CD4-positive, alpha-beta memory T cell (primary cell): ENCODE measurements around the gene APBB2. TPM values are rescaled to one million over a fixed set of nuclear protein-coding genes. Genes with fewer than 3 reads are reported as not detected.

Experiments
- CTCF ChIA-PET: fragments of 350-600 bp; sonication (Branson Sonifier 250); formaldehyde crosslinking; loops from one replicate; lab custom pipeline; 2021; ENCODE audit warnings: inconsistent platforms; ENCODE audit not compliant: partially characterized antibody; lab: Charles Lee
- POLR2A ChIA-PET: fragments of 350-600 bp; sonication (Branson Sonifier 250); formaldehyde crosslinking; loops from one replicate; lab custom pipeline; 2021; ENCODE audit not compliant: partially characterized antibody; lab: Charles Lee
- DNase-seq, 5 donors: peaks; one replicate each; pipeline versions ENCODE4 v3.0.0 to v3.0.0-alpha.2; 2020 to 2022; ENCODE audit warnings: mixed read lengths in 1 of 5
- H3K27ac ChIP-seq: one replicate; pipeline ENCODE4 v1.7.0; 2013; ENCODE audit warnings: low read depth, low read length
- H3K27me3 ChIP-seq: 2 replicates; pipeline ENCODE4 v1.7.0; 2013; ENCODE audit warnings: mild to moderate bottlenecking, low read length, moderate library complexity; ENCODE audit not compliant: insufficient read depth
- H3K36me3 ChIP-seq: 2 replicates; pipeline ENCODE4 v1.7.0; 2013; ENCODE audit warnings: mild to moderate bottlenecking, low read length, moderate library complexity; ENCODE audit not compliant: insufficient read depth
- H3K4me1 ChIP-seq: 2 replicates; pipeline ENCODE4 v1.7.0; 2013; ENCODE audit warnings: mild to moderate bottlenecking, low read length, moderate library complexity; ENCODE audit not compliant: insufficient read depth
- H3K4me3 ChIP-seq, 2 donors: one replicate each; pipeline ENCODE4 v1.7.0; 2013; ENCODE audit warnings: low read length in 2 of 2, mild to moderate bottlenecking in 1 of 2
- H3K9me3 ChIP-seq, 2 donors: one replicate each; pipeline ENCODE4 v1.7.0; 2013; ENCODE audit warnings: low read length in 2 of 2, control low read depth in 1 of 2; ENCODE audit not compliant: control insufficient read depth in 1 of 2
- H3K27ac Mint-ChIP-seq, 7 donors: one replicate each; pipeline ENCODE4 v1.8.0; 2020 to 2021; ENCODE audit warnings: mixed read lengths in 7 of 7, mild to moderate bottlenecking in 6 of 7, inconsistent platforms in 3 of 7, moderate library complexity in 3 of 7
- H3K27me3 Mint-ChIP-seq, 2 donors: one replicate each; pipeline ENCODE4 v1.8.0; 2020 to 2021; ENCODE audit warnings: mixed read lengths in 2 of 2
- H3K36me3 Mint-ChIP-seq, 2 donors: one replicate each; pipeline ENCODE4 v1.8.0; 2020 to 2021; ENCODE audit warnings: mixed read lengths in 2 of 2, inconsistent platforms in 1 of 2, mild to moderate bottlenecking in 1 of 2
- H3K4me1 Mint-ChIP-seq, 4 donors: one replicate each; pipeline ENCODE4 v1.8.0; 2020 to 2021; ENCODE audit warnings: mixed read lengths in 4 of 4, mild to moderate bottlenecking in 1 of 4
- H3K4me3 Mint-ChIP-seq, 8 donors: one replicate each; pipeline ENCODE4 v1.8.0; 2020 to 2021; ENCODE audit warnings: mixed read lengths in 8 of 8, mild to moderate bottlenecking in 7 of 8, moderate library complexity in 6 of 8, inconsistent platforms in 3 of 8
- H3K9me3 Mint-ChIP-seq, 8 donors: one replicate each; pipeline ENCODE4 v1.8.0; 2020 to 2021; ENCODE audit warnings: mixed read lengths in 8 of 8, mild to moderate bottlenecking in 5 of 8, inconsistent platforms in 3 of 8, moderate library complexity in 1 of 8
- intact Hi-C: fragments of 100-400 bp; cut with micrococcal nuclease; formaldehyde crosslinking; loops from one replicate; pipeline ENCODE4 v1.15.1; 2023
- polyA plus RNA-seq, 2 donors: library from polyadenylated mRNA; unstranded; fragments of 300-500 nt; fragmentation: Illumina TruSeq; gene quantifications; one replicate each; pipeline ENCODE4 v1.2.3, GENCODE V29; 2021
- total RNA-seq, 2 experiments: library from RNA; stranded (reverse); gene quantifications; one replicate each; pipeline ENCODE4 v1.2.3, GENCODE V29; 2021

The APBB2 gene
- total and polyA plus RNA-seq, 4 experiments from 2014 or later, result 0.50 to 0.58 TPM; not detected in 2

- no peaks in the 10 kb centered on the region for H3K36me3 ChIP-seq
- intact Hi-C loops, result no loop called here
- Mint-ChIP-seq H3K4me1 (no peaks in the 10 kb centered on the region), H3K36me3 (no peaks in the 10 kb centered on the region), H3K27ac (no peak overlapping the region), H3K9me3 (peaks cover 0 to 2% (median 0%) of the 10 kb centered on the region in 8 donors), H3K4me3 (no peak overlapping the region), H3K27me3 (peaks cover 5 to 14% of the 10 kb centered on the region in 2 donors)
- no peak overlapping the region for H3K4me3 ChIP-seq
- ChIA-PET CTCF (no interaction called here), POLR2A (no interaction called here)
- no peaks in the 10 kb centered on the region for H3K27me3 ChIP-seq
- H3K9me3 ChIP-seq, result no peaks in the 10 kb centered on the region
- no peak overlapping the region for H3K27ac ChIP-seq
- no peaks in the 10 kb centered on the region for H3K4me1 ChIP-seq
- DNase-seq, result no peak
Observed at GRCh38 chr4:40972722-40973121, 241.6 kb downstream of the APBB2 start.

GRCh38 chr4:40971338-40971737 is 243.0 kb downstream of the APBB2 start:
- H3K36me3 ChIP-seq, result no peaks in the 10 kb centered on the region
- H3K4me3 ChIP-seq, result no peak overlapping the region
- H3K27me3 ChIP-seq, result no peaks in the 10 kb centered on the region
- no peaks in the 10 kb centered on the region for H3K4me1 ChIP-seq
- H3K4me1 Mint-ChIP-seq, result no peaks in the 10 kb centered on the region
- peaks cover 5 to 14% of the 10 kb centered on the region in 2 donors for H3K27me3 Mint-ChIP-seq
- intact Hi-C loops, result no loop called here
- ChIA-PET CTCF (no interaction called here), POLR2A (no interaction called here)
- no peaks in the 10 kb centered on the region for H3K9me3 Mint-ChIP-seq
- no peaks in the 10 kb centered on the region for H3K36me3 Mint-ChIP-seq
- no peak overlapping the region for H3K27ac Mint-ChIP-seq
- H3K4me3 Mint-ChIP-seq, result no peak overlapping the region
- no peak for DNase-seq
- H3K27ac ChIP-seq, result no peak overlapping the region
- no peaks in the 10 kb centered on the region for H3K9me3 ChIP-seq

- H3K9me3 ChIP-seq, result no peaks in the 10 kb centered on the region
- CTCF ChIA-PET, result no interaction called here
- H3K9me3 Mint-ChIP-seq, result no peaks in the 10 kb centered on the region
- POLR2A ChIA-PET, result no interaction called here
- H3K27me3 ChIP-seq, result no peaks in the 10 kb centered on the region
- intact Hi-C loops, result no loop called here
- peaks cover 3 to 6% of the 10 kb centered on the region in 2 donors for H3K27me3 Mint-ChIP-seq
- no peak overlapping the region for H3K27ac Mint-ChIP-seq
- no peaks in the 10 kb centered on the region for H3K36me3 Mint-ChIP-seq
- H3K27ac ChIP-seq, result no peak overlapping the region
- H3K4me3 Mint-ChIP-seq, result no peak overlapping the region
- no peak overlapping the region for H3K4me3 ChIP-seq
- DNase-seq, result no peak
- no peaks in the 10 kb centered on the region for H3K4me1 ChIP-seq
- H3K36me3 ChIP-seq, result no peaks in the 10 kb centered on the region
- H3K4me1 Mint-ChIP-seq, result no peaks in the 10 kb centered on the region
Observed at GRCh38 chr4:40969501-40969900, 244.8 kb downstream of the APBB2 start.

DNA sequence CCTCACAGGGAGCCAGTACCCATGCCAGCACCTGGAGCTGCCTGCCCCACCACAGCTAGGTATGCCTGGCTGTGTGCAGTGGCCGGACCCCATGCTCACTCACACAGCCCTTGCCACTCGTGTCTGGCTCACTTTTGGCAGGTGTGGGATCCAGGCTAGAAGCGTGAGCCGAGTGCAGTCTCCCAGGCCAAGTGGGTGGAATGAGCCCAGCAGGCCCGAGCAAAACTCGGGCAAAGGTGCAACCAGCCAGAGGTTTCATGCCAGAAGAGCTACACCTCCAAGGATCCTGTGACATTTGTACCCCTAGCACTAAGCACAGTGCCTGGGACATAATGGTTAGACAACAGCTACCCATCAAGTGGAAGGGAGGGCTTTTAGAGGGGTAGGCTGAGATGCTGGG is 246.8 kb downstream of the APBB2 start:
- Mint-ChIP-seq H3K4me3 (no peak overlapping the region), H3K9me3 (no peaks in the 10 kb centered on the region), H3K4me1 (no peaks in the 10 kb centered on the region), H3K27me3 (peaks cover 0 to 2% of the 10 kb centered on the region in 2 donors), H3K36me3 (no peaks in the 10 kb centered on the region), H3K27ac (no peak overlapping the region)
- H3K4me1 ChIP-seq, result no peaks in the 10 kb centered on the region
- H3K36me3 ChIP-seq, result no peaks in the 10 kb centered on the region
- intact Hi-C loops, result no loop called here
- no peak overlapping the region for H3K27ac ChIP-seq
- no peak for DNase-seq
- no peaks in the 10 kb centered on the region for H3K9me3 ChIP-seq
- POLR2A ChIA-PET, result no interaction called here
- CTCF ChIA-PET, result no interaction called here
- no peaks in the 10 kb centered on the region for H3K27me3 ChIP-seq
- no peak overlapping the region for H3K4me3 ChIP-seq

GRCh38 chr4:40966091-40966490 is 248.3 kb downstream of the APBB2 start:
- no peak overlapping the region for H3K4me3 Mint-ChIP-seq
- POLR2A ChIA-PET, result no interaction called here
- no peaks in the 10 kb centered on the region for H3K4me1 Mint-ChIP-seq
- Histone ChIP-seq H3K36me3 (no peaks in the 10 kb centered on the region), H3K27me3 (no peaks in the 10 kb centered on the region), H3K4me1 (no peaks in the 10 kb centered on the region), H3K9me3 (no peaks in the 10 kb centered on the region), H3K4me3 (no peak overlapping the region), H3K27ac (no peak overlapping the region)
- no peaks in the 10 kb centered on the region for H3K36me3 Mint-ChIP-seq
- peaks cover 0 to 2% (median 0%) of the 10 kb centered on the region in 8 donors for H3K9me3 Mint-ChIP-seq
- CTCF ChIA-PET, result no interaction called here
- H3K27me3 Mint-ChIP-seq, result peaks cover 2% of the 10 kb centered on the region in 2 donors
- no peak for DNase-seq
- intact Hi-C loops, result no loop called here
- H3K27ac Mint-ChIP-seq, result no peak overlapping the region

- ChIA-PET POLR2A (no interaction called here), CTCF (no interaction called here)
- Histone ChIP-seq H3K27ac (no peak overlapping the region), H3K9me3 (no peaks in the 10 kb centered on the region), H3K4me1 (no peaks in the 10 kb centered on the region), H3K36me3 (no peaks in the 10 kb centered on the region), H3K4me3 (no peak overlapping the region), H3K27me3 (no peaks in the 10 kb centered on the region)
- Mint-ChIP-seq H3K4me1 (no peaks in the 10 kb centered on the region), H3K36me3 (no peaks in the 10 kb centered on the region), H3K27me3 (peaks cover 0 to 3% of the 10 kb centered on the region in 2 donors), H3K4me3 (no peak overlapping the region), H3K27ac (no peak overlapping the region), H3K9me3 (peaks cover 0 to 6% (median 0%) of the 10 kb centered on the region in 8 donors)
- DNase-seq, result no peak
- intact Hi-C loops, result no loop called here
Observed at GRCh38 chr4:40963897-40964478, 250.4 kb downstream of the APBB2 start.

DNA sequence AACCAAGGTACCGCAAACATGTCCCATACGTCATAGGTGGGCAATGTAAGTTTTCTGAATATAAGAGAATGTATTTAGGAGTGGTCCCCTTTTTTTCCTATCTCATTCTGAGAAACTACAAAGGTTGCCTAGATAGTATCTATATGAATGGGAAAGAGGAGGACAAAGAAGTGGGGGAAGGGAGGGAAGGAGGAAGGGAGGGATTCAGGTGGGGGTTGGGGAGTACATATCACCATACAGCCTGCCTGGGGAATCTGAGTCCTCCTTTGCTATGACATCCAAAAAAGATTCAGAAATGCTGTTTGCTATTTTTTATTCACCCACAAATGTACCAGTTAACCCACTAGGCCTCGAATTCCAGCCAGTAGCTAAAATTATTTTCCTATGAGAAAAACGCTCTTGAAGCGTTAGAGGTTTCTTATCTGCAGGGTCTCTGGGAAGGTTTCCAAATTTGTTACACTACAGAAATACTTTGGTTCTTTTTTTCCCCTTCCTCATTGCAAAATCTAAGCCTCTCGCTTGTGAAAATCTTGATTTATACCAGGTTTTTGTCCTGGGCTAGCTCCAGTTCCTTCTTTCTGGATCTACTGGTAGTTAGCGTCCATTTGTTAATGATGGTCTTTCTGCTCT is 251.7 kb downstream of the APBB2 start:
- ChIA-PET CTCF (interaction anchor here (0.6 kb wide), 1 partner anchor 1049 kb away, joined by 3 read pairs; no protein-coding TSS in a partner anchor), POLR2A (no interaction called here)
- no peaks in the 10 kb centered on the region for H3K36me3 Mint-ChIP-seq
- H3K27me3 Mint-ChIP-seq, result peaks cover 0 to 3% of the 10 kb centered on the region in 2 donors
- no peaks in the 10 kb centered on the region for H3K4me1 Mint-ChIP-seq
- Histone ChIP-seq H3K9me3 (no peaks in the 10 kb centered on the region), H3K27me3 (no peaks in the 10 kb centered on the region), H3K4me1 (no peaks in the 10 kb centered on the region), H3K4me3 (no peak overlapping the region), H3K36me3 (no peaks in the 10 kb centered on the region), H3K27ac (no peak overlapping the region)
- no peak overlapping the region for H3K27ac Mint-ChIP-seq
- intact Hi-C loops, result no loop called here
- H3K4me3 Mint-ChIP-seq, result no peak overlapping the region
- no peak for DNase-seq
- H3K9me3 Mint-ChIP-seq, result peaks cover 0 to 6% (median 0%) of the 10 kb centered on the region in 8 donors
